ENCODE measurements around the gene MAP4K4.

MAP4K4 gene

GRCh38 chr2:101814752-101815151 lies 117.2 kb downstream of the MAP4K4 start:
- no peak for DNase-seq (ENCODE audit: low spot score)
- TF ChIP-seq, protein P1, sequence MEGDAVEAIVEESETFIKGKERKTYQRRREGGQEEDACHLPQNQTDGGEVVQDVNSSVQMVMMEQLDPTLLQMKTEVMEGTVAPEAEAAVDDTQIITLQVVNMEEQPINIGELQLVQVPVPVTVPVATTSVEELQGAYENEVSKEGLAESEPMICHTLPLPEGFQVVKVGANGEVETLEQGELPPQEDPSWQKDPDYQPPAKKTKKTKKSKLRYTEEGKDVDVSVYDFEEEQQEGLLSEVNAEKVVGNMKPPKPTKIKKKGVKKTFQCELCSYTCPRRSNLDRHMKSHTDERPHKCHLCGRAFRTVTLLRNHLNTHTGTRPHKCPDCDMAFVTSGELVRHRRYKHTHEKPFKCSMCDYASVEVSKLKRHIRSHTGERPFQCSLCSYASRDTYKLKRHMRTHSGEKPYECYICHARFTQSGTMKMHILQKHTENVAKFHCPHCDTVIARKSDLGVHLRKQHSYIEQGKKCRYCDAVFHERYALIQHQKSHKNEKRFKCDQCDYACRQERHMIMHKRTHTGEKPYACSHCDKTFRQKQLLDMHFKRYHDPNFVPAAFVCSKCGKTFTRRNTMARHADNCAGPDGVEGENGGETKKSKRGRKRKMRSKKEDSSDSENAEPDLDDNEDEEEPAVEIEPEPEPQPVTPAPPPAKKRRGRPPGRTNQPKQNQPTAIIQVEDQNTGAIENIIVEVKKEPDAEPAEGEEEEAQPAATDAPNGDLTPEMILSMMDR (IDR thresholded peaks at IDR 0.05; ENCODE audit: extremely low read depth, missing control alignments) = no peak

GRCh38 chr2:101815154-101815553 lies 117.6 kb downstream of the MAP4K4 start:
- DNase-seq (ENCODE audit: low spot score) = no peak
- TF ChIP-seq, protein P1 (IDR thresholded peaks at IDR 0.05; ENCODE audit: extremely low read depth, missing control alignments) = no peak

- no peak for DNase-seq (ENCODE audit: low spot score)
- TF ChIP-seq, protein P1 (IDR thresholded peaks at IDR 0.05; ENCODE audit: extremely low read depth, missing control alignments) = no peak
These were observed 118.4 kb downstream of the MAP4K4 start for GRCh38 chr2:101815739-101816391.

- TF ChIP-seq, protein P1 (IDR thresholded peaks at IDR 0.05; ENCODE audit: extremely low read depth, missing control alignments) = no peak
- no peak for DNase-seq (ENCODE audit: low spot score)
These were observed 119.1 kb downstream of the MAP4K4 start for GRCh38 chr2:101816598-101816997.

DNA sequence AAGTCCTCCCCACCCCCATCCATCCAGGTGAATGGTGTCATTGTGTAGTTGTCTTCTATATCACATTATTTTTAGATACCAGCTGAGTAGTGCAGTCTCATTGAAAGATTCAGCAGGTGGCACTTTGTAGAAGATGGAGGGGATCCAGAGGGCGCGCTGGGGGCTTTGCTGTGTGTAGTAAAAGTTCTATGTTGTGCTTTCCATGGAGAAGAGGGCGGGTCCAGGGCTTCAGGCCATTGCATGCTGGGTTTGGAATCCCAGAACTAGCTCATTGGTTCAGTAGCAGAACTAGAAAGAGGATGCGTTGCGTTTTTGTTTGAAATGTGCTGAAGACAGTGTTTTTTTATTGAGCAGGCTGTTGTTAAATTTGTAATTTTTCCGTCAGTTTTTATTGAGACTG lies 120.0 kb downstream of the MAP4K4 start:
- DNase-seq (ENCODE audit: low spot score) = no peak
- TF ChIP-seq, protein P1 (IDR thresholded peaks at IDR 0.05; ENCODE audit: extremely low read depth, missing control alignments) = no peak

GRCh38 chr2:101818531-101819451 lies 121.3 kb downstream of the MAP4K4 start:
- TF ChIP-seq, protein P1 (IDR thresholded peaks at IDR 0.05; ENCODE audit: extremely low read depth, missing control alignments) = no peak
- no peak for DNase-seq (ENCODE audit: low spot score)

DNA sequence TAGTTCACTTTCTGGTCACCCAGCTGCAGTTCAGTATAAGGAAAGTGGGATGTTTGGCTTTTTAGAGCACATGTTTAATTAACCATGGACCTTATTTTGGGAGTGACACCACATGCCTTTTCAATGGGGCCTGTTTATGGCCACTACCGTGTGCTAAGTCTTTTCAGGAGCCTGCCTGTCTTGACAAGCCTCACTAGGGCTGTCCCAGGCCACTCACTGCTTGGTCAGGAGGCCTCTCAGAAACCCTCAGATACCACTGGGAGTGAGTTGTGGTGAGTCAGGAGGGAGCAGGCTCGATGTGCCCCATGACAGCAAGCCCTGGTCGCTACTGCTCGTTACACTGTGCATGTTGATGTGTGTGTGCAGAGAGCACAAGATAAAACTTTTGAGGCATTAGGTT lies 123.0 kb downstream of the MAP4K4 start:
- no peak for DNase-seq (ENCODE audit: low spot score)
- TF ChIP-seq, protein P1 (IDR thresholded peaks at IDR 0.05; ENCODE audit: extremely low read depth, missing control alignments) = no peak
